ENCODE measurements around the gene ACSF3. TPM values are rescaled to one million over a fixed set of nuclear protein-coding genes. Genes with fewer than 3 reads are reported as not detected.
"Not testable (repeated sequence)": the region's sequence is repeated elsewhere in the genome, so short reads cannot be mapped to it uniquely, and the experiment has no call there.

The ACSF3 gene
- total RNA-seq, 2 experiments from 2014 or later, result 44.7 to 49.5 TPM

GRCh38 chr16:89191901-89192185 lies 98.2 kb downstream of the ACSF3 start:
- no peaks in the 10 kb centered on the region for H3K36me3 Mint-ChIP-seq (ENCODE audit: low read depth)
- TF ChIP-seq, protein P1, sequence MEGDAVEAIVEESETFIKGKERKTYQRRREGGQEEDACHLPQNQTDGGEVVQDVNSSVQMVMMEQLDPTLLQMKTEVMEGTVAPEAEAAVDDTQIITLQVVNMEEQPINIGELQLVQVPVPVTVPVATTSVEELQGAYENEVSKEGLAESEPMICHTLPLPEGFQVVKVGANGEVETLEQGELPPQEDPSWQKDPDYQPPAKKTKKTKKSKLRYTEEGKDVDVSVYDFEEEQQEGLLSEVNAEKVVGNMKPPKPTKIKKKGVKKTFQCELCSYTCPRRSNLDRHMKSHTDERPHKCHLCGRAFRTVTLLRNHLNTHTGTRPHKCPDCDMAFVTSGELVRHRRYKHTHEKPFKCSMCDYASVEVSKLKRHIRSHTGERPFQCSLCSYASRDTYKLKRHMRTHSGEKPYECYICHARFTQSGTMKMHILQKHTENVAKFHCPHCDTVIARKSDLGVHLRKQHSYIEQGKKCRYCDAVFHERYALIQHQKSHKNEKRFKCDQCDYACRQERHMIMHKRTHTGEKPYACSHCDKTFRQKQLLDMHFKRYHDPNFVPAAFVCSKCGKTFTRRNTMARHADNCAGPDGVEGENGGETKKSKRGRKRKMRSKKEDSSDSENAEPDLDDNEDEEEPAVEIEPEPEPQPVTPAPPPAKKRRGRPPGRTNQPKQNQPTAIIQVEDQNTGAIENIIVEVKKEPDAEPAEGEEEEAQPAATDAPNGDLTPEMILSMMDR (IDR thresholded peaks at IDR 0.05), result no peak
- ChIA-PET POLR2A (no interaction called here), CTCF (no interaction called here)
- ATAC-seq (ENCODE audit: poor library complexity) (no peak), DNase-seq (no peak)
- intact Hi-C loops (cut with DNase I, micrococcal nuclease), result loop anchor here (1.0 to 5.0 kb wide), 4 partner anchors 21 to 740 kb away; partner anchors contain the start of genes CDH15 (in 1 of the 2), ZFPM1 (in 1 of the 2) and ZNF778 (in 1 of the 2)
- no peak overlapping the region for H3K4me3 Mint-ChIP-seq
- no peaks in the 10 kb centered on the region for H3K9me3 Mint-ChIP-seq
- Histone ChIP-seq H3K27me3 (ENCODE audit: control insufficient read depth in 1 of 2, insufficient read depth in 2 of 2, low read length in 2 of 2) (no peaks in the 10 kb centered on the region), H3K27ac (ENCODE audit: low read depth in 1 of 2, low read length in 2 of 2) (no peak overlapping the region), H3K4me3 (ENCODE audit: low read length) (no peak overlapping the region), H3K4me1 (ENCODE audit: insufficient read depth, low read length) (peaks cover 18% of the 10 kb centered on the region), H3K36me3 (ENCODE audit: insufficient read depth, low read length) (no peaks in the 10 kb centered on the region), H3K9me3 (ENCODE audit: control insufficient read depth in 1 of 2, insufficient read depth in 1 of 2, low read length in 2 of 2) (peaks cover 0 to 22% of the 10 kb centered on the region in 2 experiments)
- H3K4me1 Mint-ChIP-seq (ENCODE audit: low read depth), result peaks cover 4% of the 10 kb centered on the region
- no peaks in the 10 kb centered on the region for H3K27me3 Mint-ChIP-seq
- no peak overlapping the region for H3K27ac Mint-ChIP-seq

DNA sequence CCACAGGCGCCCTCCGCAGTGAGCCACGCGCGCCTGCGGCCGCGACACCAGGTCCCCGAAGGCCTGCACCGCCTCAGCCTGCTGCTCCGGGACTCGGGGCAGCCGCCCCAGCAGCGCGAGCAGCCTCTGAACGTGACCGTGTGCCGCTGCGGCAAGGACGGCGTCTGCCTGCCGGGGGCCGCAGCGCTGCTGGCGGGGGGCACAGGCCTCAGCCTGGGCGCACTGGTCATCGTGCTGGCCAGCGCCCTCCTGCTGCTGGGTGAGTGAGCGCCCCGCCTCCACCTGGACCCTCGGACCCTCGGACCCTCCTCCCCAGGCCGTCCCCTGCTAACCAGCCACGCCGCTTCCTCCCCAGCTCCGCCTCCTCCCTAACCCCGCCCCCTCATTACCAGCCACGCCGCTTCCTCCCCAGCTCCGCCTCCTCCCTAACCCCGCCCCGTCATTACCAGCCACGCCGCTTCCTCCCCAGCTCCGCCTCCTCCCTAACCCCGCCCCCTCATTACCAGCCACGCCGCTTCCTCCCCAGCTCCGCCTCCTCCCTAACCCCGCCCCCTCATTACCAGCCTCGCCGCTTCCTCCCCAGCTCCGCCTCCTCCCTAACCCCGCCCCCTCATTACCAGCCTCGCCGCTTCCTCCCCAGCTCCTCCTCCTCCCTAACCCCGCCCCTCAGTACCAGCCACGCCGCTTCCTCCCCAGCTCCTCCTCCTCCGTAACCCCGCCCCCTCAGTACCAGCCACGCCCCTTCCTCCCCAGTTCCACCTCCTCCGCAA lies 98.7 kb downstream of the ACSF3 start:
- peak in 13 of 14 experiments; percentile 32 to 92 (median 75) for DNase-seq

GRCh38 chr16:89192956-89193575 lies 99.4 kb downstream of the ACSF3 start:
- no peak overlapping the region for H3K27ac Mint-ChIP-seq

More for the DNA sequence above, 98.7 kb downstream of the ACSF3 start:
- Histone ChIP-seq H3K9me3 (ENCODE audit: control insufficient read depth in 1 of 2, insufficient read depth in 1 of 2, low read length in 2 of 2) (peaks cover 0 to 18% of the 10 kb centered on the region in 2 experiments), H3K4me1 (ENCODE audit: insufficient read depth, low read length) (peaks cover 18% of the 10 kb centered on the region), H3K4me3 (ENCODE audit: low read length) (peak overlapping the region; percentile 16)
- ChIA-PET POLR2A (interaction anchor here (0.7 to 1.5 kb wide), 5 partner anchors 10 to 77 kb away, joined by 3 to 6 read pairs (median 4); partner anchors contain the start of genes CDH15 and ZNF778), CTCF (interaction anchor here (0.7 kb wide), 1 partner anchor 25 kb away, joined by 3 read pairs; the partner anchor contains the start of gene ZNF778)
- H3K36me3 Mint-ChIP-seq (ENCODE audit: low read depth); H3K4me1 Mint-ChIP-seq (ENCODE audit: low read depth); H3K36me3 ChIP-seq (ENCODE audit: insufficient read depth, low read length); H3K27me3 ChIP-seq (ENCODE audit: control insufficient read depth in 1 of 2, insufficient read depth in 2 of 2, low read length in 2 of 2); H3K9me3 Mint-ChIP-seq; H3K4me3 Mint-ChIP-seq; H3K27ac Mint-ChIP-seq; H3K27ac ChIP-seq (ENCODE audit: low read depth in 1 of 2, low read length in 2 of 2); H3K27me3 Mint-ChIP-seq: not testable (repeated sequence)
- intact Hi-C loops (cut with DNase I, micrococcal nuclease), result loop anchor here (1.0 to 5.0 kb wide), 4 partner anchors 21 to 740 kb away; partner anchors contain the start of genes CDH15 (in 1 of the 2), ZFPM1 (in 1 of the 2) and ZNF778 (in 1 of the 2)
- ATAC-seq (ENCODE audit: poor library complexity), result peak; percentile 74

More at GRCh38 chr16:89192956-89193575, 99.4 kb downstream of the ACSF3 start:
- no peak overlapping the region for H3K4me3 ChIP-seq (ENCODE audit: low read length)
- H3K27me3 Mint-ChIP-seq, result peaks cover 5% of the 10 kb centered on the region
- peak; percentile 50 for ATAC-seq (ENCODE audit: poor library complexity)
- peak in 7 of 14 experiments; percentile 26 to 80 (median 56) for DNase-seq
- H3K4me1 ChIP-seq (ENCODE audit: insufficient read depth, low read length), result peaks cover 18% of the 10 kb centered on the region
- no peaks in the 10 kb centered on the region for H3K27me3 ChIP-seq (ENCODE audit: control insufficient read depth in 1 of 2, insufficient read depth in 2 of 2, low read length in 2 of 2)
- POLR2A ChIA-PET, result interaction anchor here (0.7 to 1.5 kb wide), 5 partner anchors 10 to 78 kb away, joined by 3 to 6 read pairs (median 4); partner anchors contain the start of genes CDH15 and ZNF778
- H3K36me3 Mint-ChIP-seq (ENCODE audit: low read depth), result no peaks in the 10 kb centered on the region
- H3K9me3 ChIP-seq (ENCODE audit: control insufficient read depth in 1 of 2, insufficient read depth in 1 of 2, low read length in 2 of 2), result peaks cover 0 to 12% of the 10 kb centered on the region in 2 experiments
- intact Hi-C loops (cut with DNase I, micrococcal nuclease), result loop anchor here (1.0 to 5.0 kb wide), 4 partner anchors 22 to 741 kb away; partner anchors contain the start of genes CDH15 (in 1 of the 2), ZFPM1 (in 1 of the 2) and ZNF778 (in 1 of the 2)
- no peak overlapping the region for H3K4me3 Mint-ChIP-seq
- H3K36me3 ChIP-seq (ENCODE audit: insufficient read depth, low read length), result no peaks in the 10 kb centered on the region
- no peaks in the 10 kb centered on the region for H3K9me3 Mint-ChIP-seq
- TF ChIP-seq, protein P1 (IDR thresholded peaks at IDR 0.05), result no peak
- no peak overlapping the region for H3K27ac ChIP-seq (ENCODE audit: low read depth in 1 of 2, low read length in 2 of 2)
- CTCF ChIA-PET, result interaction anchor here (0.7 kb wide), 1 partner anchor 24 kb away, joined by 3 read pairs; the partner anchor contains the start of gene ZNF778
- H3K4me1 Mint-ChIP-seq (ENCODE audit: low read depth), result peaks cover 4% of the 10 kb centered on the region

Data from CD4-positive, alpha-beta T cell (primary cell).